HepG2 (cell line): ENCODE results near the gene BANK1. TPM values are rescaled to one million over a fixed set of nuclear protein-coding genes. Genes with fewer than 3 reads are reported as not detected.
A peak's percentile ranks its signal among the peaks of the same experiment; 100 is the strongest.

Experiments
- ATAC-seq: fragments of 200-7000 bp; cut with Tn5 transposase; 3 replicates; pipeline ENCODE4 v1.9.1; 2020; ENCODE audit warnings: mild to moderate bottlenecking, moderate library complexity
- Bru-seq: library from RNA; stranded (reverse); fragments of 400-500 nt; gene quantifications from one replicate; lab custom pipeline; 2021; lab: Mats Ljungman, UMichigan
- BruChase-seq, 2 experiments: library from RNA; stranded (reverse); fragments of 400-500 nt; gene quantifications; one replicate each; lab custom pipeline; 2021; lab: Mats Ljungman, UMichigan
- BruUV-seq: library from RNA; stranded (reverse); fragments of 400-500 nt; replicated peaks from 2 replicates; lab custom pipeline; 2021; lab: Mats Ljungman, UMichigan
- CTCF ChIA-PET: fragments of 300-600 bp; formaldehyde crosslinking; extraction: SDS; loops from one replicate; lab custom pipeline; 2021; ENCODE audit warnings: low total read pairs, inconsistent platforms, low intra/inter-chr PET ratio; lab: Yijun Ruan, JAX
- POLR2A ChIA-PET: fragments of 350-600 bp; sonication (Branson Sonifier 250); formaldehyde crosslinking; loops from one replicate; lab custom pipeline; 2020; ENCODE audit warnings: antibody characterized with exemption, inconsistent platforms; lab: Yijun Ruan, JAX
- DNase-seq: peaks from one replicate; pipeline ENCODE4 v3.0.0-alpha.2; 2015; ENCODE audit warnings: low spot score
- FAIRE-seq: peaks from 3 replicates; lab custom pipeline; 2011; peaks lifted over from hg19 to GRCh38; lab: Jason Lieb, UNC
- H2AFZ ChIP-seq: one replicate; pipeline ENCODE4 v1.6.1; 2011; ENCODE audit warnings: low read length, inconsistent platforms
- H3K27ac ChIP-seq: fragments of 300-600 bp; 3 replicates; pipeline ENCODE4 v1.8.0; 2011; ENCODE audit warnings: mixed run types, mild to moderate bottlenecking, mixed read lengths, low read length, inconsistent platforms; ENCODE audit not compliant: insufficient read depth; ENCODE audit errors: extremely low read length
- H3K27me3 ChIP-seq, 2 experiments: fragments of 200-600 bp in 1 of 2; 2 replicates in 1 of 2; 3 replicates in 1 of 2; pipeline versions ENCODE4 v1.6.0 to v1.8.0; 2011; ENCODE audit warnings: low read length in 2 of 2, mild to moderate bottlenecking in 2 of 2, moderate library complexity in 2 of 2, inconsistent platforms in 1 of 2; ENCODE audit not compliant: insufficient read depth in 2 of 2, control insufficient read depth in 1 of 2
- H3K36me3 ChIP-seq, 2 experiments: fragments of 200-600 bp in 1 of 2; replicated peaks in 1 of 2; 2 replicates in 1 of 2; 3 replicates in 1 of 2; pipeline versions ENCODE4 v1.5.1 to v1.8.0; 2011; ENCODE audit warnings: low read length in 2 of 2, inconsistent platforms in 1 of 2; ENCODE audit not compliant: insufficient read depth in 2 of 2, control insufficient read depth in 1 of 2
- H3K4me1 ChIP-seq: 2 replicates; pipeline ENCODE4 v1.5.1; 2012; ENCODE audit warnings: low read length, inconsistent platforms; ENCODE audit not compliant: insufficient read depth
- H3K4me2 ChIP-seq: 2 replicates; pipeline ENCODE4 v1.6.0; 2011; ENCODE audit warnings: low read depth, low read length, inconsistent platforms
- H3K4me3 ChIP-seq, 3 experiments: fragments of 200-600 bp in 1 of 3; sonication (generic), shearing (Covaris generic) in 1 of 3; replicated peaks in 1 of 3; 2 replicates each; pipeline ENCODE4 v1.5.1; 2011 to 2016; ENCODE audit warnings: low read length in 3 of 3, inconsistent platforms in 2 of 3, low read depth in 2 of 3, mild to moderate bottlenecking in 2 of 3, control low read depth in 1 of 3, mixed read lengths in 1 of 3; ENCODE audit not compliant: insufficient read depth in 1 of 3
- H3K79me2 ChIP-seq: one replicate; pipeline ENCODE4 v1.6.1; 2011; ENCODE audit warnings: low read length, inconsistent platforms; ENCODE audit not compliant: insufficient read depth
- H3K9ac ChIP-seq: 2 replicates; pipeline ENCODE4 v1.6.0; 2011; ENCODE audit warnings: mild to moderate bottlenecking, low read depth, low read length, inconsistent platforms; ENCODE audit not compliant: insufficient read depth
- H3K9me3 ChIP-seq: 2 replicates; pipeline ENCODE4 v1.5.1; 2012; ENCODE audit warnings: mild to moderate bottlenecking, low read length
- H4K20me1 ChIP-seq: 2 replicates; pipeline ENCODE4 v1.6.0; 2011; ENCODE audit warnings: inconsistent platforms, mild to moderate bottlenecking, low read length, moderate library complexity; ENCODE audit not compliant: insufficient read depth
- ELF1 ChIP-seq: sonication (generic); formaldehyde crosslinking; IDR thresholded peaks from 2 replicates; pipeline ENCODE4 v1.4.0; 2020; ENCODE audit warnings: missing genetic modification reagents
- KDM2A ChIP-seq: sonication (generic); formaldehyde crosslinking; IDR thresholded peaks from 2 replicates; pipeline ENCODE4 v1.4.0; 2020; ENCODE audit warnings: low read depth, missing genetic modification reagents, borderline replicate concordance
- NFE2 ChIP-seq: sonication (generic); formaldehyde crosslinking; IDR thresholded peaks from 2 replicates; pipeline ENCODE4 v1.4.0; 2020; ENCODE audit warnings: missing genetic modification reagents
- RBM39 ChIP-seq: fragments of 200-400 bp; formaldehyde crosslinking; IDR thresholded peaks from one replicate; pipeline ENCODE4 v1.6.1; 2018; ENCODE audit warnings: antibody characterized with exemption, mild to moderate bottlenecking, low read depth, low read length; ENCODE audit not compliant: poor library complexity, severe bottlenecking
- STAG1 ChIP-seq: sonication (generic); formaldehyde crosslinking; IDR thresholded peaks from 2 replicates; pipeline ENCODE4 v1.4.0; 2020; ENCODE audit warnings: missing genetic modification reagents
- ZNF788 ChIP-seq: sonication (generic); formaldehyde crosslinking; IDR thresholded peaks from 2 replicates; pipeline ENCODE4 v1.5.0; 2020; ENCODE audit warnings: mild to moderate bottlenecking, missing genetic modification reagents, borderline replicate concordance
- WGBS: methylation state at CpG from one replicate; pipeline ENCODE4 v1.1.6; 2017; ENCODE audit warnings: low lambda C conversion rate; 5-methylcytosine and 5-hydroxymethylcytosine counted together
- in situ Hi-C: cut with HindIII; loops from 2 replicates; pipeline ENCODE4 v1.10.0; 2017; ENCODE audit warnings: low pct_unique_long_range_greater_than_20kb; ENCODE audit not compliant: extremely low pct_ligation_motif_present
- intact Hi-C: fragments of 100-400 bp; cut with micrococcal nuclease; formaldehyde crosslinking; loops from one replicate; pipeline ENCODE4 v1.10.0; 2022; ENCODE audit not compliant: unreplicated experiment
- long read RNA-seq, 2 experiments: library from RNA in 1 of 2; library from polyadenylated mRNA in 1 of 2; stranded (forward) in 1 of 2; unstranded in 1 of 2; transcript quantifications; one replicate each; pipeline ENCODE4 v2.0.0, GENCODE V29; 2019 to 2022
- polyA minus RNA-seq, 3 experiments: library from RNA; depleted of rRNA, polyadenylated mRNA; stranded (reverse); fragments of >200 nt; gene quantifications; 2 replicates each; pipeline ENCODE4 v1.2.3, GENCODE V29; 2011; ENCODE audit warnings: low replicate concordance in 1 of 3
- polyA plus RNA-seq, 8 experiments: library from polyadenylated mRNA; depleted of rRNA in 3 of 8; stranded (reverse) in 7 of 8; unstranded in 1 of 8; fragments of >200 nt; fragmentation: Illumina TruSeq in 4 of 8; extraction: Trizol in 4 of 8; gene quantifications; 2 replicates each; pipeline versions ENCODE4 v1.2.1 to v1.2.3, GENCODE V29; 2011 to 2016; ENCODE audit warnings: low read depth in 4 of 8, missing spikeins in 1 of 8, mixed read lengths in 1 of 8; ENCODE audit not compliant: insufficient read depth in 1 of 8
- total RNA-seq, 5 experiments: library from RNA; depleted of rRNA; stranded (reverse); fragments of >200 nt; fragmentation: Illumina TruSeq; extraction: Trizol; gene quantifications; 2 replicates each; pipeline ENCODE4 v1.2.3, GENCODE V29; 2016; ENCODE audit warnings: low read depth in 1 of 5
- TF ChIP-seq, protein P1 (sequence below), 2 experiments: sonication (generic) in 1 of 2; formaldehyde crosslinking in 1 of 2; IDR thresholded peaks; 2 replicates each; pipeline versions ENCODE4 v1.4.0 to v1.6.1; 2018 to 2020; ENCODE audit warnings: missing genetic modification reagents in 2 of 2, borderline replicate concordance in 1 of 2, low read depth in 1 of 2, mild to moderate bottlenecking in 1 of 2, missing biosample characterization in 1 of 2
- TF ChIP-seq, protein P2 (sequence below): sonication (generic); formaldehyde crosslinking; IDR thresholded peaks from 2 replicates; pipeline ENCODE4 v1.4.0; 2020; ENCODE audit warnings: mild to moderate bottlenecking, missing genetic modification reagents
- TF ChIP-seq, protein P3 (sequence below): sonication (generic); formaldehyde crosslinking; IDR thresholded peaks from 2 replicates; pipeline ENCODE4 v1.5.0; 2020; ENCODE audit warnings: mild to moderate bottlenecking, missing genetic modification reagents

BANK1 gene, protein sequence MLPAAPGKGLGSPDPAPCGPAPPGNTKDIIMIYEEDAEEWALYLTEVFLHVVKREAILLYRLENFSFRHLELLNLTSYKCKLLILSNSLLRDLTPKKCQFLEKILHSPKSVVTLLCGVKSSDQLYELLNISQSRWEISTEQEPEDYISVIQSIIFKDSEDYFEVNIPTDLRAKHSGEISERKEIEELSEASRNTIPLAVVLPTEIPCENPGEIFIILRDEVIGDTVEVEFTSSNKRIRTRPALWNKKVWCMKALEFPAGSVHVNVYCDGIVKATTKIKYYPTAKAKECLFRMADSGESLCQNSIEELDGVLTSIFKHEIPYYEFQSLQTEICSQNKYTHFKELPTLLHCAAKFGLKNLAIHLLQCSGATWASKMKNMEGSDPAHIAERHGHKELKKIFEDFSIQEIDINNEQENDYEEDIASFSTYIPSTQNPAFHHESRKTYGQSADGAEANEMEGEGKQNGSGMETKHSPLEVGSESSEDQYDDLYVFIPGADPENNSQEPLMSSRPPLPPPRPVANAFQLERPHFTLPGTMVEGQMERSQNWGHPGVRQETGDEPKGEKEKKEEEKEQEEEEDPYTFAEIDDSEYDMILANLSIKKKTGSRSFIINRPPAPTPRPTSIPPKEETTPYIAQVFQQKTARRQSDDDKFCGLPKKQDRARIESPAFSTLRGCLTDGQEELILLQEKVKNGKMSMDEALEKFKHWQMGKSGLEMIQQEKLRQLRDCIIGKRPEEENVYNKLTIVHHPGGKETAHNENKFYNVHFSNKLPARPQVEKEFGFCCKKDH
- total RNA-seq (2016; rRNA removed; fragmentation: Illumina TruSeq; extraction: Trizol) (0.15 TPM in 2 replicates), polyA plus RNA-seq (2011; rRNA removed) (0.09 TPM in 1 of 2 replicates, not detected in the other), polyA minus RNA-seq (2011; rRNA and poly(A)+ RNA removed; ENCODE audit: low replicate concordance) (not detected in 2 replicates), Bru-seq, nascent RNA (percentile 4 among the genes with signal in this experiment), BruChase-seq, experiment 1, labeled RNA remaining after a 6-hour chase (percentile 2 among the genes with signal in this experiment), BruChase-seq, experiment 2, labeled RNA remaining after a 2-hour chase (percentile 7 among the genes with signal in this experiment)
- 0.61 TPM in 1 of 2 replicates, not detected in the other for total RNA-seq (2016; cell fraction: cytosol; rRNA removed; fragmentation: Illumina TruSeq; extraction: Trizol; ENCODE audit: low read depth)
- total RNA-seq (2016; cell fraction: insoluble cytoplasmic fraction; rRNA removed; fragmentation: Illumina TruSeq; extraction: Trizol): 0.04 and 0.17 TPM in 2 replicates
- total RNA-seq (2016; cell fraction: membrane; rRNA removed; fragmentation: Illumina TruSeq; extraction: Trizol): 0.06 and 0.24 TPM in 2 replicates
- 0.19 and 0.28 TPM in 2 replicates for total RNA-seq (2016; cell fraction: nucleus; rRNA removed; fragmentation: Illumina TruSeq; extraction: Trizol)
- polyA plus RNA-seq (2011; cell fraction: cytosol; rRNA removed): not detected in 2 replicates
- 0.12 TPM in 1 of 2 replicates, not detected in the other for polyA plus RNA-seq (2011; cell fraction: nucleus; rRNA removed)
- polyA plus RNA-seq (2012): not detected in 2 replicates
- 0.03 TPM in 1 of 2 replicates, not detected in the other for polyA plus RNA-seq (2016; cell fraction: cytosol; fragmentation: Illumina TruSeq; extraction: Trizol; ENCODE audit: low read depth)
- 0.39 TPM in 1 of 2 replicates, not detected in the other for polyA plus RNA-seq (2016; cell fraction: insoluble cytoplasmic fraction; fragmentation: Illumina TruSeq; extraction: Trizol; ENCODE audit: low read depth)
- 0.05 TPM in 1 of 2 replicates, not detected in the other for polyA plus RNA-seq (2016; cell fraction: membrane; fragmentation: Illumina TruSeq; extraction: Trizol; ENCODE audit: low read depth)
- 0.34 and 0.40 TPM in 2 replicates for polyA plus RNA-seq (2016; cell fraction: nucleus; fragmentation: Illumina TruSeq; extraction: Trizol; ENCODE audit: insufficient read depth, low read depth)
- not detected in 2 replicates for polyA minus RNA-seq (2011; cell fraction: cytosol; rRNA and poly(A)+ RNA removed)
- not detected in 2 replicates for polyA minus RNA-seq (2011; cell fraction: nucleus; rRNA and poly(A)+ RNA removed)
- long read RNA-seq, experiment 1: 0 reads
- long read RNA-seq, experiment 2: 0 reads

DNA sequence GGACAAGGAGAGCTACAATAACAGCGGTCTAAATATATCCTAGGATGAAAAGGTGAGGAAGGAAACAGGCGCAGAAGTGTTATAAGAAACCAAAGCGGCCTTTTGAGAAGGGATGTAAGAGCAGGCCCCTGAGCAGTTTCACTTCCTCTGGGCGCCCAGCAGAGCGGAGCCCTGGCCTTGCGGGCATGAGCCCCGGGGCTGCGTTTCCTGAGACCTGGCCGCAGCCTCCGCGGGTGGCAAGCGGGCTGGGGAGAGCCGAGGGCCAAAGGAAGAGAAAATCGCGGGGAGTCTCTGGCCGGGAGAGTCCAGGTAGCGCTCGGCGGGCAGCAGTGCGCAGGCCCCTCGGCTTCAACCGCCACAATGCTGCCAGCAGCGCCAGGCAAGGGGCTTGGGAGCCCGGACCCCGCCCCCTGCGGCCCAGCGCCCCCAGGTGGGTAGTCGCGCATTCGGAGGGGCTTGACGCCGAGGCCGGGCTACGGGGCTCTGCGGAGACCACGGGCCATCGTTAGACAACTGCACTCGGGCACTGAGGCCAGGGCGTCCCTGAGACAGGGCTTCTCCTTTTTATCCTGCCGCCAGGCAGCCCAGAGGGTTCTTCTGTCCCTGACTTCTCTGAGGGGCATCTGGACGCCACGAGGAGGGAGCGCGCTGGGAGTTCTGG, at the start of gene BANK1:
Gene BANK1 (plus strand): TSS at position 210 of the 661 bp plus-strand sequence. CDS start 151 bp downstream, at position 361.
- H3K4me2 ChIP-seq: peak within 1 kb of the TSS; percentile 78
- H3K79me2 ChIP-seq: no peaks in the 10 kb centered on the region
- H3K4me3 ChIP-seq: peak within 1 kb of the TSS; percentile 46 to 70 (median 56); a peak in 5 of 6 replicates
- CTCF ChIA-PET: no interaction called here
- intact Hi-C loops (loop anchor here (5.0 kb wide), 1 partner anchor 72 kb away; no protein-coding TSS in a partner anchor), in situ Hi-C loops (no loop called here)
- peak within 1 kb of the TSS; percentile 29 for H2AFZ ChIP-seq
- H3K9ac ChIP-seq: peak within 1 kb of the TSS; percentile 33; the same call in 1 of the 2 replicates
- no peaks in the 10 kb centered on the region for H3K36me3 ChIP-seq
- H3K27ac ChIP-seq: no peak within 1 kb of the TSS
- 17% methylated on average over 20 of the region's 44 CpGs for WGBS
- no peaks in the 10 kb centered on the region for H3K4me1 ChIP-seq
- DNase-seq (peak; percentile 1), ATAC-seq (peak; percentile 97), FAIRE-seq (no peak)
- no TSS peak for BruUV-seq
- POLR2A ChIA-PET: no interaction called here
- no peaks in the 10 kb centered on the region for H4K20me1 ChIP-seq
- no peaks in the 10 kb centered on the region for H3K9me3 ChIP-seq
- peaks cover 2 to 4% of the 10 kb centered on the region in 2 experiments; a peak in 3 of 5 replicates for H3K27me3 ChIP-seq
- TF ChIP-seq ELF1 (no peak), ZNF788 (CRISPR knock-in tag) (peak; percentile 59; the same call in 1 of the 2 replicates), NFE2 (no peak), KDM2A (peak; percentile 33; the same call in 1 of the 2 replicates), STAG1 (CRISPR knock-in tag) (peak; percentile 25; the same call in 1 of the 2 replicates), RBM39 (peak; percentile 56)
- TF ChIP-seq, protein P1, sequence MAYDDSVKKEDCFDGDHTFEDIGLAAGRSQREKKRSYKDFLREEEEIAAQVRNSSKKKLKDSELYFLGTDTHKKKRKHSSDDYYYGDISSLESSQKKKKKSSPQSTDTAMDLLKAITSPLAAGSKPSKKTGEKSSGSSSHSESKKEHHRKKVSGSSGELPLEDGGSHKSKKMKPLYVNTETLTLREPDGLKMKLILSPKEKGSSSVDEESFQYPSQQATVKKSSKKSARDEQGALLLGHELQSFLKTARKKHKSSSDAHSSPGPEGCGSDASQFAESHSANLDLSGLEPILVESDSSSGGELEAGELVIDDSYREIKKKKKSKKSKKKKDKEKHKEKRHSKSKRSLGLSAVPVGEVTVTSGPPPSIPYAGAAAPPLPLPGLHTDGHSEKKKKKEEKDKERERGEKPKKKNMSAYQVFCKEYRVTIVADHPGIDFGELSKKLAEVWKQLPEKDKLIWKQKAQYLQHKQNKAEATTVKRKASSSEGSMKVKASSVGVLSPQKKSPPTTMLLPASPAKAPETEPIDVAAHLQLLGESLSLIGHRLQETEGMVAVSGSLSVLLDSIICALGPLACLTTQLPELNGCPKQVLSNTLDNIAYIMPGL (CRISPR knock-in tag; IDR thresholded peaks at IDR 0.05; ENCODE audit: borderline replicate concordance in 1 of 2, low read depth in 1 of 2): peak in 1 of 2 experiments; percentile 75; a peak in 2 of 4 replicates
- TF ChIP-seq, protein P2, sequence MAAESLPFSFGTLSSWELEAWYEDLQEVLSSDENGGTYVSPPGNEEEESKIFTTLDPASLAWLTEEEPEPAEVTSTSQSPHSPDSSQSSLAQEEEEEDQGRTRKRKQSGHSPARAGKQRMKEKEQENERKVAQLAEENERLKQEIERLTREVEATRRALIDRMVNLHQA (CRISPR knock-in tag): no peak
- TF ChIP-seq, protein P3, sequence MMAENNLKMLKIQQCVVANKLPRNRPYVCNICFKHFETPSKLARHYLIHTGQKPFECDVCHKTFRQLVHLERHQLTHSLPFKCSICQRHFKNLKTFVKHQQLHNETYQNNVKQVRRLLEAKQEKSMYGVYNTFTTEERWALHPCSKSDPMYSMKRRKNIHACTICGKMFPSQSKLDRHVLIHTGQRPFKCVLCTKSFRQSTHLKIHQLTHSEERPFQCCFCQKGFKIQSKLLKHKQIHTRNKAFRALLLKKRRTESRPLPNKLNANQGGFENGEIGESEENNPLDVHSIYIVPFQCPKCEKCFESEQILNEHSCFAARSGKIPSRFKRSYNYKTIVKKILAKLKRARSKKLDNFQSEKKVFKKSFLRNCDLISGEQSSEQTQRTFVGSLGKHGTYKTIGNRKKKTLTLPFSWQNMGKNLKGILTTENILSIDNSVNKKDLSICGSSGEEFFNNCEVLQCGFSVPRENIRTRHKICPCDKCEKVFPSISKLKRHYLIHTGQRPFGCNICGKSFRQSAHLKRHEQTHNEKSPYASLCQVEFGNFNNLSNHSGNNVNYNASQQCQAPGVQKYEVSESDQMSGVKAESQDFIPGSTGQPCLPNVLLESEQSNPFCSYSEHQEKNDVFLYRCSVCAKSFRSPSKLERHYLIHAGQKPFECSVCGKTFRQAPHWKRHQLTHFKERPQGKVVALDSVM: peak; percentile 25; the same call in 1 of the 2 replicates
